Activated naive CD8-positive, alpha-beta T cell treated with anti-CD3 and anti-CD28 coated beads, Interleukin-2, amount 50 U/mL, for 24 hours (primary cell): ENCODE results near the gene SEMA4B.
"Not testable (repeated sequence)": the region's sequence is repeated elsewhere in the genome, so short reads cannot be mapped to it uniquely, and the experiment has no call there.

ENCODE experiments used
- ATAC-seq: fragments of 150-1000 bp; cut with Tn5 transposase; one replicate; pipeline ENCODE4 v1.10.0; 2021
- DNase-seq: peaks from one replicate; pipeline ENCODE4 v3.0.0; 2021
- H3K27ac Mint-ChIP-seq: one replicate; pipeline ENCODE4 v1.8.0; 2021; ENCODE audit warnings: mild to moderate bottlenecking, mixed read lengths
- H3K27me3 Mint-ChIP-seq: one replicate; pipeline ENCODE4 v1.8.0; 2021; ENCODE audit warnings: mixed read lengths
- H3K36me3 Mint-ChIP-seq: one replicate; pipeline ENCODE4 v1.8.0; 2021; ENCODE audit warnings: low read depth, mixed read lengths
- H3K4me1 Mint-ChIP-seq: one replicate; pipeline ENCODE4 v1.8.0; 2021; ENCODE audit warnings: mixed read lengths
- H3K4me3 Mint-ChIP-seq: one replicate; pipeline ENCODE4 v1.8.0; 2021; ENCODE audit warnings: mild to moderate bottlenecking, moderate library complexity, mixed read lengths
- H3K9me3 Mint-ChIP-seq: one replicate; pipeline ENCODE4 v1.8.0; 2021; ENCODE audit warnings: mixed read lengths

SEMA4B gene

DNA sequence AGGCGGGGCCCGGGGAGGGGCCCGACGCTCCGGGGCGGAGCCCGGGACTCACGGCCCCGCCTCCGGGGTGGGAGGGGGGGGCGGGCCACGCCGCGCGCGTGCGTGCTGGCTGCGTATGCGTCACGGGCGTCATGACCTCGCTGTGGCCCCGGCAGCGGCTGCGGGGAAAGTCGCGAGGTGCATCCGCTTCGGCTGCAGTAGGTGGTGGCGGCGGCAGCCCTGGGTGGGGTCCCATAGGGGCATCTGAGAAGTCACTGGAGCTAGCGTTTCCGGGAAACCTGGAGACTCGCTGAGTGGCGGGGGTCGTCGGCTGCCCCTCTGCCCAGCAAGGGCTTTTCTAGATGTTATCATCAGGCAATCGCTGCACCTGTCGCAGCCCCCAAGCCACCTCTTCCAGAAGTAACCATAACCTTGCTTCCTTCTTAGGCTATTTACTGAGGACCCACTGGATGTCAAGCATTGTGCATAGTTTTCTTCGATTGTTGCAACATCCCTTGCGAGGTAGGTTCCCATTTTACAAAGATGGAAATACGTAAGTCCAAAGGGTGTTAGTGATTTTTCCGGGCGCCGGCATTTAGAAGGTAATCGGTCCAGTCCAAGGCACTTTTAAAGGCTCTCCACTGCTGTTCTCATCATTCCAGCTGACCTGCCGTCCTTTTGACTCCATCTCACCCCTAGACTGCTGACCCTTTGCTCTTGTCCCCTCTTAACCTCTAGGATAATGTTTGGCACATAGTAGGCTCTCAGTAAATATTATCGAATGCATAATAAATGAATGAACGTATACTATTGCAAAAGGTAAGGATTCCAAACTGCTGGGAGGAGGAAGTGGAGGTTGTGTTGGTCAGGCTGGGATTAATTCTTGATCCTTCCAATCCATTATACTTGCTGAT lies 33.2 kb downstream of the SEMA4B start, which contains the start of gene GDPGP1:
TSS of gene GDPGP1 (plus strand) at position 114 of the 893 bp plus-strand sequence. CDS start 6,700 bp downstream, outside the sequence.
- Mint-ChIP-seq H3K27ac (peak within 1 kb of the TSS; percentile 97), H3K4me3 (peak within 1 kb of the TSS; percentile 93), H3K27me3 (no peaks in the 10 kb centered on the region), H3K4me1 (peaks cover 44% of the 10 kb centered on the region), H3K36me3 (peaks cover 37% of the 10 kb centered on the region), H3K9me3 (no peaks in the 10 kb centered on the region)
- ATAC-seq (peak; percentile 49), DNase-seq (no peak)

DNA sequence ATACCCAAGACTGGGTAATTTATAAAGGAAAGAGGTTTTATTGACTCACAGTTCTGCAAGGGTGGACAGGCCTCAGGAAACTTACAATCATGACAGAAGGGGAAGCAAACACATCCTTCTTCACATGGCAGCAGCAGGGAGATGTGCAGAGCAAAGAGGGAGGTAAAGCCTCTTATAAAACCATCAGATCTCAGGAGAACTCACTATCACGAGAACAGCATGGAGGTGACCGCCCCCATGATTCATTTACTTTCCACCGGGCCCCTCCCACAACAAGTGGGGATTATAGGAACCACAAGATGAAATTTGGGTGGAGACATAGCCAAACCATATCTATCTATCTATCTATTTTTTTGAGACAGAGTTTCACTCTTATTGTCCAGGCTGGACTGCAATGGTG lies 38.2 kb downstream of the SEMA4B start:
- H3K4me3 Mint-ChIP-seq, result no peak overlapping the region
- peaks cover 14% of the 10 kb centered on the region for H3K36me3 Mint-ChIP-seq
- H3K9me3 Mint-ChIP-seq, result no peaks in the 10 kb centered on the region
- H3K27me3 Mint-ChIP-seq, result no peaks in the 10 kb centered on the region
- H3K27ac Mint-ChIP-seq, result peak overlapping the region; percentile 6
- DNase-seq (no peak), ATAC-seq (no peak)
- H3K4me1 Mint-ChIP-seq, result peaks cover 13% of the 10 kb centered on the region

DNA sequence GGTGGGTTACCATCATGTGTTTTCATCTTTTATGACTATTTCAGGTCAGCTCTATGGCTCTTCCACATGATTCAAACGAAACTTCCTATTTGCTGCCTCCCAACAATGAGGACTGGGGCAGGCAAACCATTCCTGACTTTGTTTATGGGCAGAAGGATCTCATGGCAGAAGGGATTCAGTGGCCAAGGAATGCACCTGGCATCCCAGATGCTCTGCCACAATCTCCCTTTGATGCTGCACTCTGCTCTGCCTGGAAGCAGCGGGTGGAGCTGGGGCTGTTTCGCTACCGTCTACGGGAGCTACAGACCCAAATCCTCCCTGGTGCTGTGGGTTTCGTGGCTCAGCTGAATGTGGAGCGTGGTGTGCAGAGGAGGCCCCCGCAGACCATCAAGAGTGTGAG lies 39.7 kb downstream of the SEMA4B start:
- DNase-seq (no peak), ATAC-seq (no peak)
- H3K36me3 Mint-ChIP-seq, result peaks cover 14% of the 10 kb centered on the region
- H3K27ac Mint-ChIP-seq, result no peak overlapping the region
- peaks cover 4% of the 10 kb centered on the region for H3K4me1 Mint-ChIP-seq
- H3K4me3 Mint-ChIP-seq, result no peak overlapping the region
- no peaks in the 10 kb centered on the region for H3K9me3 Mint-ChIP-seq
- H3K27me3 Mint-ChIP-seq, result no peaks in the 10 kb centered on the region

DNA sequence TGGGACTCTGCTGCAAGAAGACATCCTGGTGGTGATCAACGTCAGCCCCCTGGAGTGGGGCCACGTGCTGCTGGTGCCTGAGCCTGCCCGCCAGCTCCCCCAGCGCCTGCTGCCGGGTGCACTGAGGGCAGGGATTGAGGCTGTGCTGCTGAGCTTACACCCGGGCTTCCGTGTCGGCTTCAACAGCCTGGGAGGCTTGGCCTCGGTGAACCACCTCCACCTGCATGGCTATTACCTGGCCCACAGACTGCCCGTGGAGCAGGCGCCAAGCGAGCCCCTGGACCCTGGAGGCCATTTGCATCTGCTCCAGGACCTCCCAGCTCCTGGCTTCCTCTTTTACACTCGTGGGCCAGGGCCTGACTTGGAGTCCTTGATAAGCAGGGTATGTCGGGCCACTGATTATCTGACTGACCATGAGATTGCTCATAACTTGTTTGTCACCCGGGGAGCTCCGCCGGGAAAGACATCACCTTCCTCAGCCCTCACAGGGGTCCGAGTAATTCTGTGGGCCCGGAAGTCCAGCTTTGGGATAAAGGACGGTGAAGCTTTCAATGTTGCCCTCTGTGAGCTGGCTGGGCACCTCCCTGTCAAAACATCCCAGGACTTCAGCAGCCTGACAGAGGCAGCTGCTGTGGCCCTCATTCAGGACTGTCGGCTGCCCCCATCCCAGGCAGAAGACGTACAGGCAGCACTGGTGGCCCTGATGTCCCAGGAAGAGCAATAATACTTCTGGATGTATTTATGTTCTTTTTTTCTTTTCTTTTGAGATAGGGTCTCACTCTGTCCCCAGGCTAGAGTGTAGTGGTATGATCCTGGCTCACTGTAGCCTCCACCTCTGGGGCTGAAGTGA lies 40.4 kb downstream of the SEMA4B start:
- peaks cover 11% of the 10 kb centered on the region for H3K36me3 Mint-ChIP-seq
- no peaks in the 10 kb centered on the region for H3K27me3 Mint-ChIP-seq
- DNase-seq (no peak), ATAC-seq (no peak)
- H3K27ac Mint-ChIP-seq, result no peak overlapping the region
- H3K4me1 Mint-ChIP-seq, result peaks cover 4% of the 10 kb centered on the region
- no peak overlapping the region for H3K4me3 Mint-ChIP-seq
- H3K9me3 Mint-ChIP-seq, result no peaks in the 10 kb centered on the region

DNA sequence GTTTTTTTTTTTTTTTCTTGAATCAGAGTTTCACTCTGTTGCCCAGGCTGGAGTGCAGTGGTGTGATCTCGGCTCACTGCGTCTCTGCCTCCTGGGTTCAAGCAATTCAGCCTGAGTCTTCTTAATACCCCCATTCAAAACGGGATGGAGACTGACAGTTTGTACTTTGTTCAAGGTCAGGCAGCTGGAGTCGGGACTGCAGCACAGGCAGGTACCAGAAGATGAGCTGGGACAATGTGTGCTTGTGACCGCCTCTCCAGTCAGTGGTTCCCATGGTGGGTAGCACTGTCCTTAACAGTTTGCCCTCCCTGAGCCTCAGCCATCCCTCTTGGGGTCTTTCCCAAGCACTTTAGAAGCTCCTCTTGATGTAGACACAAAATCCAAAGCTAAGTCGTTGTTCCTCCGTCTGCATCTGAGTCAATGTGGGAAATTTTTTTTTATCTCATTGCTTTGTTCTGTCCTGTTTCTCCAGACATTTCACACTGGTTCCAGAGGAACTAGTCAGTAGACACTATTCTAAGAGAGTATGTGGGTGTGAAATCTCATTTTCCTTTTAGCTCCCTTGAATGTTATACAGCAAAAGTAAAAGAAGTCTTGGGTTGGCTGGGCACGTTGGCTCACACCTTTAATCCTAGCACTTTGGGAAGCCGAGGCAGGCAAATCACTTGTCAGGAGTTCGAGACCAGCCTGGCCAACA lies 43.0 kb downstream of the SEMA4B start:
- Mint-ChIP-seq H3K4me3 (no peak overlapping the region), H3K36me3 (no peaks in the 10 kb centered on the region), H3K4me1 (peaks cover 8% of the 10 kb centered on the region), H3K27me3 (no peaks in the 10 kb centered on the region), H3K9me3 (no peaks in the 10 kb centered on the region), H3K27ac (no peak overlapping the region)
- ATAC-seq (no peak), DNase-seq (no peak)

DNA sequence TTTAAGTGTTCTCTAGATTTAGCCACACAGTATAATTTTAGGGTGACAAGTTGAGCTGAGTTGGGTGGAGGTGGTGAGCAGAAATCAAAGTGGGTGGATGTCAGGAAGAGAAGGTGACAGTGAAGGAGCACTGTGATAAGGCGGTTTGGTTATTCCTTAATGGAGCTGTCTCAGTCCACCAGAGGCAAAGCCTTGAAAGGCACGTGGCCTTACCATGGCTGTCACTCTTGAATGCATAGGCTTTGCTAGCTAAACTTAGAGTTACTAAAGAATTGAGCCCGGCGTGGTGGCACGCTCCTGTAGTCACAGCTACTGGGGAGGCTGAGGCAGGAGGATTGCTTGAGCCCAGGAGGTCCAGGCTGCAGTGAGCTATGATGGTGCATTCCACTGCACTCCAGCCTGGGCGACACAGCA lies 47.7 kb downstream of the SEMA4B start:
- Mint-ChIP-seq H3K4me1 (peaks cover 13% of the 10 kb centered on the region), H3K27me3 (no peaks in the 10 kb centered on the region)

DNA sequence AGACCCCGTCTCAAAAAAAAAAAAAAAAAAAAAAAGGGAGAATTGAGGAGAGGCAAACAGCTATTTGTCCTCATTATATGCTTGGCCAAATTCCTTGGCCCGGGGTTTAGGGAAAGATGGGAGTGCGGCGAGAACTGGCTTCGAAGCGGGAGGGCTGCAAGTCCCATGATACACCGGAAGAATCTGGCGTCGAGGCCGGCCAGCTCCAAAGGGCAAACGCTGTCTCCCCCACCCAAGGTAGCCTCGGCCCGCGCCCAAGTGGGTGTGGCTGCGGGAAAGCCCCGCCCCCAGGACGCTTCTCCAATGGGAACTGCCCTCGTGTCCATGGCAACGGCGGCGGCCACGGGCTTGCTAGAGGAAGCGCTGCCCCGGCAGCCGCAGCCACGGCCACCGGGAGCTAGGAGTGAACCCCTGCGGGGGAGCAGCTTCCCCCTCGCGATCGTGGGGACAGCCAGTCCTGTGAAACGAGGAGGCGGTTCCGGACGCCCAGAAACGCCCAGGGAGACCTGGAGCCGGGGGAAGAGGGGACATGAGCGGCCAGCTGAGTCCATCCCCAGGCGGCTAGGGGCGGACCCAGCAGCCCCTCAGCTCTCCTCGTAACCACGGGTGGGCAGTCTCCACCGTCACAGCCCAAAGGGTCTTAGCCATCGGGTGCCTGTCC lies 48.2 kb downstream of the SEMA4B start, which contains the start of gene TTLL13:
TSS of gene TTLL13 (plus strand) at position 354 of the 661 bp plus-strand sequence. CDS start 1,075 bp downstream, outside the sequence.
- Mint-ChIP-seq H3K27ac (no peak within 1 kb of the TSS), H3K4me3 (peak within 1 kb of the TSS; percentile 46), H3K36me3 (no peaks in the 10 kb centered on the region), H3K4me1 (peaks cover 13% of the 10 kb centered on the region), H3K9me3 (no peaks in the 10 kb centered on the region), H3K27me3 (no peaks in the 10 kb centered on the region)
- DNase-seq (peak; percentile 90), ATAC-seq (peak; percentile 76)

More for the DNA sequence above, 47.7 kb downstream of the SEMA4B start:
- DNase-seq (no peak), ATAC-seq (no peak)
- H3K27ac Mint-ChIP-seq, result no peak overlapping the region
- H3K4me3 Mint-ChIP-seq, result peak overlapping the region; percentile 46
- H3K9me3 Mint-ChIP-seq, result no peaks in the 10 kb centered on the region
- H3K36me3 Mint-ChIP-seq, result no peaks in the 10 kb centered on the region

DNA sequence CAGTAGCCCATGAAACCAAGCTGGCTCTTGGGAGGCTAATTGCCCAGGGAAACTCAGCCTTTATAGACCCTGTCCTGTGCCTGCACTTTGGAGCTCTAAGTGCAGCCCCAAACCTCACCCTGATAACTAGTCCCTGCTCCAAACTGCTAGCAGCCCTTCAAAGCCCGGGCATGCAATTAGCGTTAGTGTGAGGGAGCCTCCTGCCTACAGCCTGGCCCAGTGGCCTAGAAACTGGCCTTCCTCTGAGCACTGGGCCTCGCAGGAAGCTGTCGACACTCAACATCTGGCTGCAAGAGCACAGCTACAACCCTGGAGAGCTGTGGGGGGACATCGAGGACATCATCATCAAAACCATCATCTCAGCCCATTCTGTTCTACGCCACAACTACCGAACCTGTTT lies 56.6 kb downstream of the SEMA4B start:
- H3K9me3 Mint-ChIP-seq, result no peaks in the 10 kb centered on the region
- H3K36me3 Mint-ChIP-seq, result no peaks in the 10 kb centered on the region
- H3K27ac Mint-ChIP-seq, result no peak overlapping the region
- no peaks in the 10 kb centered on the region for H3K27me3 Mint-ChIP-seq
- ATAC-seq (no peak), DNase-seq (no peak)
- no peak overlapping the region for H3K4me3 Mint-ChIP-seq
- no peaks in the 10 kb centered on the region for H3K4me1 Mint-ChIP-seq

DNA sequence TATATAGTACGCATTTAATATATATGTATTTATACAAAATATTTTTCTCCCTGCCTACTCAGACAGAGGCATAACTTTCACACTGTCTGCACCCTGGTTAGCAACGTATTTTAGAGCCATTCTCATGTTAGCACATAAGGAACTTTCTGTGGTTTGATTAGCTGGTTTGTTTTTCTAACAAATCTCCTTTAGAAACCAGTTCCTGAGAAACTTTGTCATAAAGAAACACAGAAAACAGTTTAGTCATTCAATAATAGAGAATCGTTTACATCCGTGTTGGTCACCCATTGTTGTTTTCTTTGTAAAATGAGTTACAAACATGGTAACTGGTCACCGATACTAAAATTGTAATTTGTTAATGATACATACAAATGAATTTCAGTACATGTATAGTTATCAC lies 58.4 kb downstream of the SEMA4B start:
- no peaks in the 10 kb centered on the region for H3K9me3 Mint-ChIP-seq
- no peaks in the 10 kb centered on the region for H3K36me3 Mint-ChIP-seq
- H3K27me3 Mint-ChIP-seq, result no peaks in the 10 kb centered on the region
- H3K4me3 Mint-ChIP-seq, result no peak overlapping the region
- H3K4me1 Mint-ChIP-seq, result peaks cover 5% of the 10 kb centered on the region
- ATAC-seq, result no peak
- no peak for DNase-seq
- no peak overlapping the region for H3K27ac Mint-ChIP-seq

DNA sequence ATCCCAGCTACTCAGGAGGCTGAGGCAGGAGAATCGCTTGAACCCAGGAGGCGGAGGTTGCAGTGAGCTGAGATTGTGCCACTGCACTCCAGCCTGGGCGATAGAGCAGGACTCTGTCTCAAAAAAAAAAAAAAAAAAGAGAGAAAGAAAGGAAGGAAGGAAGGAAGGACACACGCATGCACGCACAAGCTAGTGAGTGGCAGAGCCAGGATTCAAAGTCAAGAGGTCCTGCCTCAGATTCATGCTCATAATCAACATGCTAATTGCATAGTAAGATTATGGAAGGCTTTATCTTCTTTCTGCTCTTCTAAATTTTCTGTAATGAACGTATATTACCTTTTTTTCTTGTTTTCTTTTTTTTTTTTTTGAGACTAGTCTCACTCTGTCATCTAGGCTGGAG lies 59.6 kb downstream of the SEMA4B start:
- not testable (repeated sequence) for H3K36me3 Mint-ChIP-seq, ATAC-seq, H3K9me3 Mint-ChIP-seq, H3K27ac Mint-ChIP-seq, DNase-seq, H3K4me1 Mint-ChIP-seq, H3K4me3 Mint-ChIP-seq, H3K27me3 Mint-ChIP-seq

DNA sequence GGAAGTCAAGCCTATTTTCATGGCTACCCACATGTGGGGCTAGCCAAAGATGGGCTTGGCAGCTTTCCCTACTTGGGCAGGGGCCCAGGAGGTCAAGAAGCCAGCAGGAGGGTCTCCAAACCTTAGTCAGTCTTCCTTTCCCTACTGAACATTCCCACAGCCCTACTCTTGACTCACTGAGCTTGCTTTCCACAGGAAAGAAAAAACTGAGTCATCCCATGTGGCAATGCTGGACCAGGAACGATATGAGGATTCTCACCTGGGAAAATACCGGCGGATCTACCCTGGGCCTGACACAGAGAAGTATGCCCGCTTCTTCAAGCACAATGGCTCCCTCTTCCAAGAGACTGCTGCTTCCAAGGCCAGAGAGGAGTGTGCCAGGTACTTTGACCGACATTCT lies 60.7 kb downstream of the SEMA4B start:
- peaks cover 4% of the 10 kb centered on the region for H3K36me3 Mint-ChIP-seq

DNA sequence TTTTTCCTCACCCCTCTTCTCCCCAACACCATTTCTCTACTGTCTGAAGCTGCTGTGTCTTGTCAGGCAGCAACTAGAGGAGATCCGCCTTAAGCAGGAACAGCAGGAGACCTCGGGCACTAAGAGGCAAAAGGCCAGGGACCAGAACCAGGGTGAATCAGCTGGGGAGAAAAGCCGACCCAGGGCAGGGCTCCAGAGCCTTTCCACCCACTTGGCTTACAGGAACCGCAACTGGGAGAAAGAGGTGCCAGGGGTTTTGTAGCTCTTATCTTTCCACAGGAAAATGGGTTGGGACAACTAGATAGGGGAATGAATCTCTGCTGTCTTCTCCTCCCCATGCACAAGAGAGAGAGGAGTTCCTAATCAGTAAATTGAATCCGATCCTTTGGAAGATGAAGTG lies 61.3 kb downstream of the SEMA4B start:
- no peaks in the 10 kb centered on the region for H3K27me3 Mint-ChIP-seq
- no peak overlapping the region for H3K27ac Mint-ChIP-seq
- ATAC-seq (no peak), DNase-seq (no peak)
- H3K36me3 Mint-ChIP-seq, result peaks cover 11% of the 10 kb centered on the region
- H3K9me3 Mint-ChIP-seq, result no peaks in the 10 kb centered on the region
- peaks cover 20% of the 10 kb centered on the region for H3K4me1 Mint-ChIP-seq
- H3K4me3 Mint-ChIP-seq, result no peak overlapping the region

More for the DNA sequence above, 60.7 kb downstream of the SEMA4B start:
- ATAC-seq (no peak), DNase-seq (no peak)
- H3K4me3 Mint-ChIP-seq, result no peak overlapping the region
- no peak overlapping the region for H3K27ac Mint-ChIP-seq
- no peaks in the 10 kb centered on the region for H3K9me3 Mint-ChIP-seq
- H3K4me1 Mint-ChIP-seq, result peaks cover 14% of the 10 kb centered on the region
- H3K27me3 Mint-ChIP-seq, result no peaks in the 10 kb centered on the region

DNA sequence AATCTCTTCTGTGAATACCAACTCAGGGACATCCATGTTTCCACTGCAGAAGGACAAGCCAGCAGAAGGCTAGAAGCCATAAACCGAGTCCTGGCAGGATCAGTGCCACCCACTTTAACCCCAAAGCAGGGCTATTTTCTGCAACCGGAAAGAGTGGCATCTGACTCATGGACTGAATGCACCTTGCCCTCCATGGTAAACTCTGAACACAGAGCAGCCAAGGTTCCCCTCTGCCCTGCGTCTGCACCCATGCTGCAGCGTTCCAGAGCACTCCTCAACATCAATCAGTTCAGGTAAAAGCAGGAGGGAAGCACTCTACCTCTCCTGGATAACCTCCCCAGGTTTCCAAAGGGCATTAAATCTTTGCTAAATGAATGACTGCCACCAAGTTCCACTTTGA lies 63.5 kb downstream of the SEMA4B start:
- DNase-seq (peak; percentile 28), ATAC-seq (peak; percentile 38)
- peaks cover 35% of the 10 kb centered on the region for H3K4me1 Mint-ChIP-seq
- H3K27ac Mint-ChIP-seq, result peak overlapping the region; percentile 98
- H3K9me3 Mint-ChIP-seq, result no peaks in the 10 kb centered on the region
- no peaks in the 10 kb centered on the region for H3K27me3 Mint-ChIP-seq
- H3K4me3 Mint-ChIP-seq, result peak overlapping the region; percentile 95
- H3K36me3 Mint-ChIP-seq, result peaks cover 24% of the 10 kb centered on the region
